Stimulated activated naive CD8-positive, alpha-beta T cell treated with anti-CD3 and anti-CD28 coated beads, Interleukin-15, Interleukin-2, amounts not matched to agents 100 ng/mL and 50 ng/mL, for 24 hours (primary cell): ENCODE results near the gene CALCA.

Experiments used
- H3K27ac Mint-ChIP-seq: one replicate; pipeline ENCODE4 v1.8.0; 2021; ENCODE audit warnings: mild to moderate bottlenecking, mixed read lengths
- H3K27me3 Mint-ChIP-seq: one replicate; pipeline ENCODE4 v1.8.0; 2021; ENCODE audit warnings: mixed read lengths
- H3K36me3 Mint-ChIP-seq: one replicate; pipeline ENCODE4 v1.8.0; 2021; ENCODE audit warnings: low read depth, mixed read lengths
- H3K4me1 Mint-ChIP-seq: one replicate; pipeline ENCODE4 v1.8.0; 2021; ENCODE audit warnings: low read depth, mixed read lengths
- H3K4me3 Mint-ChIP-seq: one replicate; pipeline ENCODE4 v1.8.0; 2021; ENCODE audit warnings: mild to moderate bottlenecking, mixed read lengths
- H3K9me3 Mint-ChIP-seq: one replicate; pipeline ENCODE4 v1.8.0; 2021; ENCODE audit warnings: mixed read lengths

Gene CALCA

DNA sequence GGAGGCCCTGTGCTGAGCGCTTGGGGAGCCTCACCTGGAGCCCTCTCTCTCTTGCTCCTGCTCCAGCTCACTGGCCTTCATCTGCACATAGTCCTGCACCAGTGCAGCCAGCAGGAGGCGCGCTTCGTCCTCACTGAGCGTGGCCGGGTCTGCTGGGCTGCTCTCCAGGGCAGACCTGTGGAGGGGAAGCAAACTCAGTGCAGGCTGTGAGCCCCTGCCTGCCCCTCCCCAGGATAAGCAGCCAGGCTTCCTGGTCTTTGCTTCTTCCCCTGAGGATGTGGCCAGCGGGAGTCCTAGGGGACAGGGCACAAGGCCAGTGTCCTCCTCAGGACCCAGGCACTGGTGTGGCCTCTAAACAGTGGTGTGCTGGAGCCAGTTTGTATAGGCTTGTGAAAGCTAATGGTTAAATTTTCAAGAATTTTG lies 2.2 kb downstream of the CALCA start:
- H3K36me3 Mint-ChIP-seq: no peaks in the 10 kb centered on the region

DNA sequence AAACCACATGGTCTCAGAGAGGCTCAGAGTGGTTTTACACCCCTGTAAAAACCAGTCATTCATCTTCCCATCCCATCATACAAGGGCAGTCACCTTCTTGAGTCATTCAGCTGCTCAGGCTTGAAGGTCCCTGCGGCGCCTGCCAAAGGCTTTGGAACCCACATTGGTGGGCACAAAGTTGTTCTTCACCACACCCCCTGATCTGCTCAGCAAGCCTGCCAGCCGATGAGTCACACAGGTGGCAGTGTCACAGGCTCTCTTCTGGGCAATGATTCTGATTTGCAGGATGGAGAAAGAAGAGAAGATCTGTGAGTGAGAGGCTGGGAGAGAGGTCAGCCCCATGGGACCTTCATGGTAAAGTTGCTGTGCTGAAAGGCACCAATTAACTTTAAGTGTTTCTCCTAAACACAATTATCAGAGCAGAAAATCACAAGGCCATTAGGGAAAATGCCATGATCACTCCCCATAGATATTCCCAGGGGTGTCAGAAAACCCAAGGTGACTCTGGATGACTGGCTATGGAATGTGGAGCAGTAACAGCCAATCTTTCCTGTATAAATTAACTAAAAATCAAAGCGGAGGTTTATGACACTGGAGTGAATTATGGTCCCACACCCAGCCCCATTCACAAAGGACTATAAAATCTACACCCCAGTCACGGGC lies 4.4 kb downstream of the CALCA start:
- Mint-ChIP-seq H3K4me3 (no peak overlapping the region), H3K36me3 (no peaks in the 10 kb centered on the region), H3K27me3 (peaks cover 56% of the 10 kb centered on the region), H3K27ac (no peak overlapping the region), H3K4me1 (peaks cover 4% of the 10 kb centered on the region), H3K9me3 (no peaks in the 10 kb centered on the region)

More for the DNA sequence above, 2.2 kb downstream of the CALCA start:
- Mint-ChIP-seq H3K9me3 (no peaks in the 10 kb centered on the region), H3K27ac (no peak overlapping the region), H3K4me1 (peaks cover 26% of the 10 kb centered on the region), H3K4me3 (no peak overlapping the region), H3K27me3 (peaks cover 75% of the 10 kb centered on the region)

DNA sequence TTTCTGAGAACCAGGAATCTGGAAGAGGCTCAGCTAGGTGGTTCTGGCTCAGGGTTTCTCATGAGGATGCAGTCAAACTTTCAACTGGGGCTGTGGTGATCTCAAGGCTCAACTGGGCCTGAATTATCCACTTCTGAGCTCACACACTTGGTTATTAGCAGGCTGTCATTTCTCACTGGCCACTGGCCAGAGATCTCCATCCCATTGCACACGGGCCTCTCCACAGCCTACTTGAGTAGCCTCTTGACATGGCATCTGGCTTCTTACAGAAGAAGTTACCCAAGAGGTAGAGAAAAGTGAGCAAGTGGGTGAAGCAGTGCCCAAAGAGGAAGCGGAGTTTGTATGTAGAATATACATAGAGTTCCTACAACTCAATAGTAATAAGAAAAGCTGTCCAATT lies 16.0 kb downstream of the CALCA start:
- Mint-ChIP-seq H3K4me1 (no peaks in the 10 kb centered on the region), H3K9me3 (no peaks in the 10 kb centered on the region), H3K36me3 (no peaks in the 10 kb centered on the region), H3K4me3 (no peak overlapping the region), H3K27me3 (peaks cover 4% of the 10 kb centered on the region), H3K27ac (no peak overlapping the region)

DNA sequence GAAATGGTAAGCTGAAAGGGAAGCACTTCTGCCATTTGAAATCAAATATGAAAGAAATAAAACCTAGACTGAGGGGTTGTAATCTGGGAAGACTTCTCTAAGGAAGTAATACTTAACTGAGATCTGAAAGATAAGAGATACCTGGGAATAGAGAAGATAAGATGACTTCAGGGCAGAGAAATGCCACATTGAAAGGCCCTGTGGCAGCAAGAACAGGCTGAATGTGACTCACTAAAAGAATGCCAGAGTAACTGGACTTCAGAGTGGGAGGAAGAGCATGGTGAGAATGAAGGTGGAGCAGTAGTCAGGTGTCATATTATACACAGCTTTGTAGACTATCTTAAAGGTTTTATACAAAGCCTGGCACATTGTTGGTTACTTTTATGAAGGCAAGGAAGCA lies 17.6 kb downstream of the CALCA start:
- no peak overlapping the region for H3K4me3 Mint-ChIP-seq
- H3K27me3 Mint-ChIP-seq: peaks cover 4% of the 10 kb centered on the region
- H3K27ac Mint-ChIP-seq: no peak overlapping the region

DNA sequence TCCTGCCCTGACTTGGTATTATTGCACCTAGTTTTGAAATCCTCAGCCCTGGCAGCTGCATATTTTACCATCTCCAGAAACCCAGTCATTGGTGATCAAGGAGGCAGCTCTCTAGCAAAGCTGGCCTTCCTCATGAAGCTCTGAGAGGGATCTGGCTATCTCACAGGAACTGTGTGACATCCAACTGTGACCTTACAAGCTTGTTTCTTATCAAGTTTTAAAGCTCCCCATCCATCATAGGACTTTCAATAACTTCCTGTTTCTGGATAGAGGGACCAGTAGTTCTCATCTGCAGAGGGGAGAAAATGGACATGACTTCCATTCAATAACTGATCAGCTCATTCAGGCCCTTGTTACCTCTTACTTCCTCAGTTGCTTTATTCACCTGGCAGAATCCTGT lies 18.2 kb downstream of the CALCA start:
- Mint-ChIP-seq H3K9me3 (no peaks in the 10 kb centered on the region), H3K4me3 (no peak overlapping the region), H3K36me3 (no peaks in the 10 kb centered on the region), H3K27ac (no peak overlapping the region), H3K27me3 (peaks cover 4% of the 10 kb centered on the region), H3K4me1 (no peaks in the 10 kb centered on the region)

More for the DNA sequence above, 17.6 kb downstream of the CALCA start:
- H3K36me3 Mint-ChIP-seq: no peaks in the 10 kb centered on the region
- no peaks in the 10 kb centered on the region for H3K4me1 Mint-ChIP-seq
- H3K9me3 Mint-ChIP-seq: no peaks in the 10 kb centered on the region

DNA sequence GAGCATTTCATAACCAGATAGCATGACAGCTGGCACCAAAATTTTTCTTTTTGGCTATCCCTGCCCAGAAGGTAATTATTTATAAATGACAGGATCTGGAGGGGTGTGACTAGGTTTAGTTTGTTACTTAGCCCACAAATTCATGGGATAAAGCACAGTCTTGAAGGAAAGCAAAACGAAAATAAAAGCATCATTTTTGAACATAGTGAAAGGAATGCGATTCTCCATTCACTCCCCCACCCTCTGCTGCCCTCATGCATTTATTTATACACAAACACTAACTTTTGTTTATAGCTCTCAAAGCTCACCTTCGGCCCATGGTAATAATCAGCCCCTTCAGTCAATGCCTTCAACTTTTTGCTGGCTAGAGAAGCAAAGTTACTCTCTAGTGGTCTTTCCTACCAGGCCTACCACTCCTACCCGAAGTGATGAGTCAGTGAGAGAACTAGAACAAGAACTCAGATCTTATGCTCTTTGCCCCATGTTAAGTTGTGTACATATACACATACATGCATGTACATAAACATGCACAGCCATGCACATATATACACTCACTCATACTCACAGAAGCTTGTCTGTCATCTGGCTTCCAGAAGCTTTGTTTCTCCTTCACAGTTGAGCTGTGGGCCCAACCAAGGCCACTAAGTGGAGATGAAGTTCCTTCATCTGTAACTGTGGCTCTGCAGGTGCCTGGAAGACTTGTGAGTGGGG lies 22.6 kb downstream of the CALCA start:
- H3K9me3 Mint-ChIP-seq: no peaks in the 10 kb centered on the region
- no peaks in the 10 kb centered on the region for H3K36me3 Mint-ChIP-seq
- H3K27me3 Mint-ChIP-seq: no peaks in the 10 kb centered on the region
- H3K4me3 Mint-ChIP-seq: no peak overlapping the region
- no peak overlapping the region for H3K27ac Mint-ChIP-seq
- H3K4me1 Mint-ChIP-seq: no peaks in the 10 kb centered on the region

DNA sequence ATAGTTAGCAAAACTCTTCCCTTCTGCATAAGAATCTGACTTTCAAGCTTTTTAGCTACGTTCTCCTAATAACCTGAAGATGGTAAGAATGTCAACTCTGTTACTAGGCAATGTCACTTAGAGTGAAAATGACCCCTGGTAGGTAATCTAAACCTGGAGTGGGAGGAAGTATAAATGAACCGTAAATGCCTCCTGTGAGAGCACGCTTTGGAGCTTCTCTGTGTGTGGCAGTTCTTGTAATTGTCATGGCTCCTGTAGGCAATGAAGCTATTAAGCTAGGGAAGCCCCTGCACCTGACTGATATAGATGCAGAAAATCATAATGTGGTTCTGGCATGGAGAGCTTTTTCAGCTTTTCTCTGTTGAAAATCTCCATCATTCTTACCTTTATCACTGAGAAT lies 29.4 kb downstream of the CALCA start:
- Mint-ChIP-seq H3K9me3 (no peaks in the 10 kb centered on the region), H3K4me1 (no peaks in the 10 kb centered on the region), H3K4me3 (no peak overlapping the region), H3K27me3 (no peaks in the 10 kb centered on the region), H3K27ac (no peak overlapping the region), H3K36me3 (peaks cover 4% of the 10 kb centered on the region)

DNA sequence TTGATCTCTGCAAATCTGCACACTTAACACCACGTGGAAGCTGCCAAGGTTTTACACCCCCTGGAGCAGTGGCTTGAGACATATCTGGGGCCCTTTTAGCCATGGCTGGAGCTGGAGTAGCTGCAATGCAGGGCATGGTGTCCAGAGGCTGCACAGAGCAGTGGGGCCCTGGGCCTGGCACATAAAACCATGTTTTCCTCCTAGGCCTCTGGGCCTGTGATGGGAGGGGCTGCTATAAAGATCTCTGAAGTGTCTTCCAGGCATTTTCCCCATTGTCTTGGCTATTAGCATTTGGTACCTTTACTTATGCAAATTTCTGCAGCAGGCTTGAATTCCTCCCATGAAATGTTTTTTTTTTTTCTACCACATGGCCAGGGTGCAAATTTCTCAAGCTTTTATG lies 33.2 kb downstream of the CALCA start:
- H3K27ac Mint-ChIP-seq: no peak overlapping the region
- H3K4me3 Mint-ChIP-seq: no peak overlapping the region
- H3K9me3 Mint-ChIP-seq: no peaks in the 10 kb centered on the region
- peaks cover 4% of the 10 kb centered on the region for H3K36me3 Mint-ChIP-seq
- no peaks in the 10 kb centered on the region for H3K4me1 Mint-ChIP-seq
- no peaks in the 10 kb centered on the region for H3K27me3 Mint-ChIP-seq

DNA sequence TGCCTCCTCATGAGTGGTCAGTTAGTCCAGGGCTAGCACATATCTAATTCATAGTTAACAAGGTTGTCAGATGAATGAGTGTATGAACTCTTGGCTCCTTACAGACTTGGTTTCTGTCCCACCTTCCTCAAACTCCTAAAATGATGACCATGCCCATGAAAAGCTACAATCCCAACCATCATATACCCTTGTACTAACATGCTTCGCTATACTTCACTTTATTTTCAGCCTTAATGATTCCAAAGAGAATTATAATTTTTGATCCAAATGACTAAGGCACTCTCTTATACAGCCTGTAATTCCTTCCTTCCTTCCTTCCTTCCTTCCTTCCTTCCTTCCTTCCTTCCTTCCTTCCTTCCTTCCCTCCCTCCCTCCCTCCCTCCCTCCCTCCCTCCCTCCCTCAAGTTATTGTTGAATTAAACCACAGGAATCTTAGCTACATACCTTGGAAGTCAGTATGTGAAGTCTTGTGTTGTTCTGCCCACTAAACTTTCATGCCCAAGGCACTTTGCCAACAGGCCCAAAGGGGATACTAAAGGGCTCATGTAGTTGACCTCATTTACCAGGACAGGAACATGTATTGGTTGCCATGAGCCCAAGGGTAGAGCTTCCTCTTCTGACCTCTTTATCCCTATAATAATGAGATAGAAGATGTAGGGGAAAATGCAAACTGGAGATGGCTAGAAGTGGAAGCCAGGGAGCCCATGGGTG lies 37.4 kb downstream of the CALCA start:
- H3K4me3 Mint-ChIP-seq: no peak overlapping the region
- no peaks in the 10 kb centered on the region for H3K9me3 Mint-ChIP-seq
- H3K4me1 Mint-ChIP-seq: no peaks in the 10 kb centered on the region
- peaks cover 4% of the 10 kb centered on the region for H3K27me3 Mint-ChIP-seq
- peaks cover 4% of the 10 kb centered on the region for H3K36me3 Mint-ChIP-seq
- no peak overlapping the region for H3K27ac Mint-ChIP-seq

DNA sequence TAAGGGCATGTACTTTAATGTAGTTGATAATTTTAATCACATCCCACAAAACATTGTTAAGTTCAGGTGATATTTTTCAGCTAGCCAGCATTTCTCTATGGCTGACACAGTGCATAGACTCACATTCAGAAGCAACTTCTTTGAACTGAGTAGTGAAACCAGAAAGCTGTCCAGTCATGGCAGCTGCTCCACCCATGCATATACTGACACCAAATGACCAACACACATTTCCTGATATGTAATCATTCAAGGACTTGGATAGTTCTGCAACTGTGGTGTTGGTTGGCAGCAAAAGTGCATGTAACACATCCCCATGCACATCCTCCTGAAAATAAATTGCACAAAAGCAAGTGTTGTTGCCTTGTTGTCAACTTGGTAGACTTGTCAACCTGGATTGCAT lies 39.7 kb downstream of the CALCA start:
- Mint-ChIP-seq H3K36me3 (no peaks in the 10 kb centered on the region), H3K9me3 (no peaks in the 10 kb centered on the region)

DNA sequence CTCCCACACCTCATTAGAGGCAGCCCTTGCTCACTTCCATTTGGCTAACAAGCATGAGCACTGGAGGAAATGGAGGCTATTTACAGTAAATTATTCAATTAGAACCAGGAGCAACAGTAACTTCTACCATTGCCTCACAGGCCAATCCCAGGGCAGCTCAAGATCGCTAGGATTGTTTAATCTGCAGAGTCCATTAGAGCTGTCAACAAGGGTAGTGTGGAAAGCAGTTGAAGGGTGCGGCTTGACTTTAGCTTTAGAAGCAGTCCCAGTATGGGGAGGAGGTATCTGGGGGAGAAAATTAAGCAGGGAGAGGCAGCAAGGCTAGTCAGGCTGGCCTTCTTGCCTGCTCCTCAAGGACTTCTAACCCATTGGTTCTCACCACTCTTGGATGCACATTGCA lies 41.8 kb downstream of the CALCA start:
- peaks cover 4% of the 10 kb centered on the region for H3K27me3 Mint-ChIP-seq
- no peaks in the 10 kb centered on the region for H3K4me1 Mint-ChIP-seq
- H3K9me3 Mint-ChIP-seq: no peaks in the 10 kb centered on the region
- H3K4me3 Mint-ChIP-seq: no peak overlapping the region
- no peak overlapping the region for H3K27ac Mint-ChIP-seq
- no peaks in the 10 kb centered on the region for H3K36me3 Mint-ChIP-seq

More for the DNA sequence above, 39.7 kb downstream of the CALCA start:
- Mint-ChIP-seq H3K4me3 (no peak overlapping the region), H3K27ac (no peak overlapping the region), H3K27me3 (peaks cover 4% of the 10 kb centered on the region), H3K4me1 (no peaks in the 10 kb centered on the region)

DNA sequence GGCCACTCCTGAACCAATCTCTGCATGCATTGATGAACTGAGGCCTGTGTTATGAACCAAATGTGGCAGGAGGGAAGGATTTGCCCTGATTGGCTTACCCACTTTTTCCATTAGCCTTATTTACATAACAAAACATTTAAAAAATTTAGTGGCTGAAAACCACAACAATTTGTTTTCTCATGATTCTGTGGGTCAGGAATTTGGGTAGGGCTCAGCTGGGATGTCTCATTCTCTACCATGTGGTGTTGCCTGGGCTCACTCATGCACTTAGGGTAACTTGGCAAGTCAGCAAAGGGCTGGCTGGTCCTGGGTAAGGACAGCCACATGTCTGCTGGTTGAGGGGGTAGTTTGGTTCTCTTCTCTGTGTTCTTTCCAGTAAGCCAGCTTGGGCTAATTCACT lies 45.0 kb downstream of the CALCA start:
- peaks cover 4% of the 10 kb centered on the region for H3K27me3 Mint-ChIP-seq
- H3K4me3 Mint-ChIP-seq: no peak overlapping the region

DNA sequence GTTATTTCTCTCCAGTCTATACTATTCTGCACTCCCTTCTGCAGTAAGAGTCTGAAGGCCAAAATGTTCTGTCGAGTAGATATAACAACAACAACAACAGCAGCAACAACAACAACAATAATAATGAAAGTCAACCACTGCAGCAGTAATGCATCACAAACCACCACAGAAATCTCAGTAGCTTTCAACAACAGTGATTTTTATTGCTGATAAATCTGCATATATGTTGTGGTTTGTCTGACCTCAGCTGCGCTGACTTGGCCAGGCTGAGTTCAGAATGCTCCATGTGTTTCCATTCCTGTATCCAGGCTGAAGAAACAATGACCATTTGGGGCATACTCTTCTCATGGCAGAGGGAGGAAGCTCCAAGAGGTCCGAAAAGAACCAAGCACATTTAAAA lies 47.8 kb downstream of the CALCA start:
- Mint-ChIP-seq H3K36me3 (no peaks in the 10 kb centered on the region), H3K27ac (no peak overlapping the region), H3K27me3 (no peaks in the 10 kb centered on the region), H3K4me1 (no peaks in the 10 kb centered on the region), H3K9me3 (no peaks in the 10 kb centered on the region), H3K4me3 (no peak overlapping the region)

More for the DNA sequence above, 45.0 kb downstream of the CALCA start:
- Mint-ChIP-seq H3K36me3 (no peaks in the 10 kb centered on the region), H3K4me1 (no peaks in the 10 kb centered on the region), H3K9me3 (no peaks in the 10 kb centered on the region), H3K27ac (no peak overlapping the region)
